ENCODE data around the gene KRT9.

- no peak for TF ChIP-seq CTCF (IDR thresholded peaks at IDR 0.05; ENCODE audit: poor library complexity)
- TF ChIP-seq EZH2phosphoT487 (IDR thresholded peaks at IDR 0.05; ENCODE audit: low read depth, severe bottlenecking, unreplicated experiment) = no peak
Measured at GRCh38 chr17:41567317-41567716, 4.5 kb downstream of the KRT9 start.

Measured in hepatocyte (in vitro differentiated cells).